ENCODE results near the gene PTPRA. TPM values are rescaled to one million over a fixed set of nuclear protein-coding genes. Genes with fewer than 3 reads are reported as not detected.

PTPRA gene
- polyA plus RNA-seq, 3 donors: 89.1 to 108 (median 97.5) TPM

DNA sequence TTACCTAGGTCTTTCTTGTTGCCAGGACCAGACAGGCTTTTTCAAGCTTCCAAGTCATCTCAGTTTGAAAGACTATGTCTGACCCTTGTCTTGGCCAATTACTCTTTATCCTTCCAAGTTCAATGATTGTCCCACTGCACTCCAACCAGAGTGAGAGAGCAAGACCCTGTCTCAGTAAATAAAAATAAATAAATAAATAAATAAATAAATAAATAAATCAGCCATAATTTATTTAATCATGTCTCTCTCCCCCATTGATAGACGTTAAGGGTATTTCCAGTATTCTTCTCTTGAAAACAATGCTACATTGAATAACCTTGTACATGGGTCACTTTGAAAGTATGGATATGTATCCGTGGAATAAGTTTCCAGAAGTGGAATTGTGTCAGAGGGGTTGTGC is 83.2 kb downstream of the PTPRA start:
- DNase-seq (ENCODE audit: extremely low read depth in 1 of 11, low read depth in 9 of 11, low spot score in 4 of 11): no peak

DNA sequence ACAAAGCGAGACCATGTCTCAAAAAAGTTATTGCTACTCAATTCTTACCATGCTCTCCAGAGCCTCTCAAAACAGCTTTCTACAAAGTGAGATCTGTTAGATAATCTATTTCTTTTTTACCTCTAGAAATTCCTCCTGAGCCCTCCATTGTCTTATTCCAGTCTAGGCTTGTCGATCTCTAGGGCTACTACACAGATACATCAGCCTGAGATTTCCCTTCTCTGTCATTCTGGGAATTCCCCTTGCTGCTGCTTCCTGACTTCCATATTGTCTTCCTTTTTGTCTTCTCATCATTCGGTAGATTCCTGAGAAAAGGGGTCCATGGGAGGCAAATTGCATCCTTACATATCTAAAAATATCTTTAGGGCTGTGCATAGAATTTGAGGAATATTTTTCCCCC is 94.6 kb downstream of the PTPRA start:
- DNase-seq (ENCODE audit: extremely low read depth in 1 of 11, low read depth in 9 of 11, low spot score in 4 of 11): no peak

DNA sequence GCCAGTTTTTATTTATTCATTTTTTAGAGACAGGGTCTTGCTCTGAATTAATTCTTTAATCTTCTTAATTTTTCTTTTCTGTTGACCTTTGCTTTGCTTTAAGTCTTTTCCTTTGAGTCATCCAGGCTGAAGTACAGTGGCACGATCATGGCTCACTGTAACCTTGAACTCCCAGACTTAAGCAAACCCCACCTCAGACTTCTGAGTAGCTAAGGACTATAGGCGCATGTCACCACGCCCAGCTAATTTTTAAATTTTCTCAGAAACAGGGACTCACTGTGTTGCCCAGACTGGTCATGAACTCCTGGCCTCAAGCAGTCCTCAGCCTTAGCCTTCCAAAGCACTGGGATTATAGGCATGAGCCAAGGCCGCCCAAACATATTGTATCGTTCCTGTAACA is 98.8 kb downstream of the PTPRA start:
- DNase-seq (ENCODE audit: extremely low read depth in 1 of 11, low read depth in 9 of 11, low spot score in 4 of 11): no peak

DNA sequence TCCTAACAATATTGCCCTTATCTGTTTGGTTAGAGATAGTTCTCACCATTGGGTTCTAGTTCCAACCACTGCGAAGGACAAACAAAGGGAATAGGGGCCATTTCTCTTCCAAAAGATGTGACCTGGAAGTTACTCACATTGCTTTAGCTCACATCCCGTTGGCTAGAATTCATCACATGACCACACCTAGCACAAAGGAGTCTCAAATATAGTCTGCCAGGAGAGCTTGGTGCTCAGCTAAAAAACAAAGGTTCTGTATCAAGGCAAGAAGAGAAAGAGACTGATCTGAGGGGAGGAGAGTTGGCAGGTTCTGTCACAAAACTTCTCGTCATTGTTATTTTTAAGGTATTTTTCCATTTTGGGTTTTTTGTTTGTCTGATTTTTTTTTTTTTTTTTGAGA is 100.3 kb downstream of the PTPRA start:
- DNase-seq (ENCODE audit: extremely low read depth in 1 of 11, low read depth in 9 of 11, low spot score in 4 of 11): no peak

DNA sequence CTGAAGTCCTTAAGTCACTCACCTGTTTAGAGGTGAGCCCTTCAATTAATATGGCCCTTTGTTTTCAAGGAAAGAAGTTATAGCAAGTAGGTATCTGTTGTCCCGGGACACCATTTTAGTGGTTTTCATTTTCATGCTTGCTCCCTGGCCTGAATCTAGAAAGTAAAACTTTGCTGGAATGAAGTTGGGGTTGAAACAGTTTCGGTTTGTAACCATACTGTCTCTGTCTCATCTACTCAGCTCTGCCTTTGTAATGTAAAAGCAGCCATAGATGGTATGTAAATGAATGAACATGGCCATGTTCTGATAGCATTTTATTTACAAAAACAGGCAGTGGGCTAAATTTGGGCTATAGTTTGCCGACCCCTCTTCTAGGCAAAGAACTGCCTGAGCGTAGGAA is 105.2 kb downstream of the PTPRA start:
- no peak for DNase-seq (ENCODE audit: extremely low read depth in 1 of 11, low read depth in 9 of 11, low spot score in 4 of 11)

DNA sequence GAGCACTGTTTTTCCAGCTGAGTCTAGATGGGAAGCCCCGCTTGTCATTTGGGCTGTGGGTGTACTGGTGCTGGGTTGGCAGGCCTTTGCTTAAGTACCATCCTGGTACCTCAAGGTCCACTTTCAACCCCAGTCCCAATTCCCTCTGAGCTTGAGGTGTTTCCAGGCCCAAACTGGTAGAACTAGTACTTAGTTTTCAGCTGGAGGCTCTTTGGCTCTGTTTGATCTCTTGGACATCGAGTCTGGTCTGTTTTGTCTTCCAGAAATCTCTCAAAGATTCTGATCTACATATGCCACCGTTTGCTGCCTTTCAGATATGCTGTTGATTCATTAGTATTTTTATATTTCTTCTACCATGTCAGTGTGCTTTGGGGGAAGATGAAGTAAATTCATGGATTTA is 108.4 kb downstream of the PTPRA start:
- DNase-seq (ENCODE audit: extremely low read depth in 1 of 11, low read depth in 9 of 11, low spot score in 4 of 11): no peak

DNA sequence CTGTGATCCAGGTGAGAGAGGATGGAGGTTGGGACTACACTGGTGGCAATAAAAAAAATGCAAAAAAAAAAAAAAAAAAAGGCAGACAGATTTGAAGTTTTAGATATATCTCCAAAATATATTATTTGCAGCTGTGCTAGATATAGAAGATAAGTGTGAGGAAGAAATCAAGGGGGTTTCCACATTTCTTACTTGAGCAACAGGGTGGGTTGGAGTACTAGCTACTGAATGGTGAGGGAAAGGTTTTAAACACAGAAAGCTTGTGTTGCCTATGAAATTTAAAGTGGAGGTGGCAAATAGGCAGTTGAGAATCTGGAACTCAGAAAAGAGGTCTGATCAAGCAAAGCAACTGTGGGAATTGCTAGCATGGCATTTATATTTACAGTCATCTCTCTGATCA is 110.2 kb downstream of the PTPRA start:
- DNase-seq (ENCODE audit: extremely low read depth in 1 of 11, low read depth in 9 of 11, low spot score in 4 of 11): no peak

DNA sequence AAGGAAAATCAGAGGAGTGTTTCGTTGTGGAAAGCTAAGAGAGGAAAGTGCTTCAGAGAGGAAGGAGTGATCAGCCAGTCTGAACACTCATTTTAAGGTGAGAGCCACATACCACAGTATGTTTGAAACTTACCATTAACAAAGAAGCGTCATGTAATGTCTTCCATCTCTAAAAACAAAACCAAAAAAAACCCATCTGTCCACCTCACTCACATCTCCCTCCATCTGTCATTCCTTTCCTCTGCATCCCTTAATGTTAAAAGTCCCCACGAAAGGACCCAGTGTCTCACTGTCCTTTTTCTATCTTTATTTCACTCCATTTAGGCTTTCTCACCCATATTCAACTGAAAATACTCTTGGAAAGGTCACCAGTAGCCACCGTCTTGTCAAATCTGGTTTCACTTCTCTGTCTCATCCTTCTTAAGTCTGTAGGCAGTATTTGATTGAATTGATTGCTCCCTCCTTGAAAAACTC is 110.8 kb downstream of the PTPRA start:
- DNase-seq (ENCODE audit: extremely low read depth in 1 of 11, low read depth in 9 of 11, low spot score in 4 of 11): no peak

DNA sequence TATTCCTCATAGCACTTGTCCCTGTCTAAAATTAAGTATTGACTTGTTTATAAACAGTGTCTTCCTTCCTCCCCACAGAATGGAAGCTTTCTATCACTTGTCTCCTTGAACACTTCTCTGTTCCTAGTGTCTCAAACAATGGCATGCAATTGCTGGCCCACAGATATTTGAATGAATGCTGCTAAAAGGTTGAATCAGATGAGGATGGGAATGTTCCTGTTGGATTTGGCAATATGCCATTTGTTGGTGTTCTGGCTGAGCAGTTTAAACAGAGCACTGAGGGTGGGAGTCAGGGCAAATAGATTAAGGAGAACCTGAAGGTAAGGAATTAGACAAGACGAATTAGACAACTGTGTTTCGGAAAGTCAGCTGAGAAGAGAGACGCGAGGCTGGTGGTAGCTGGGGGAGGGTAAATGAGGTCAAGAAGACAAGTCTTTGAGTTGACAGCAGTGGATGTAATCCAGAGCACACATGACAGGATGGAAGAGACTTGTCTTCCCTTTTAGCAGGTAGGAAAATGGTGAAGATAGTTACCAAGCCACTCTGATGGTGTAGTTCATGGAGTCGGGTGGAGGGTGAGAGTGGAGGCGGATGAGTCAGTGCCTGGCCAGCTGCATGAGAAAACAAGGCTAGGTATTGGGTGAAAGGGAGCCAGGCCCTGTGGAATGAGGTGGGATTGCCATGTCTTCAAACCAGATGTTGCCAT is 111.8 kb downstream of the PTPRA start:
- no peak for DNase-seq (ENCODE audit: extremely low read depth in 1 of 11, low read depth in 9 of 11, low spot score in 4 of 11)

DNA sequence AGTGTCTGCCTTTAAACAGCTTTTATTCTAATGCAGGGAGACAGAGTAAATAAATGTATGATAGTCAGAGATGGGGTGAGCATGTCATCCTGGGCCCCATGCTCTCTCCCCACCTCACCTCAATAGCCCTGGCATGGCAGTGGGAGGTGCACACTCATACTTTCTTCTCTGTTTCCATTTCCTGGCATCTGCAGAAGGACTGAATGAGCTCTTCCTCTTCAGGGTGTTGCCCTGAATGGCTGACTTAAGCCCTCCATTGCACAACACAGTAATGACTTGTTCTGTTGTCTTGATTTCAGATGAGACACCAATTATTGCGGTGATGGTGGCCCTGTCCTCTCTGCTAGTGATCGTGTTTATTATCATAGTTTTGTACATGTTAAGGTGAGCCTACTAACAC is 113.2 kb downstream of the PTPRA start:
- no peak for DNase-seq (ENCODE audit: extremely low read depth in 1 of 11, low read depth in 9 of 11, low spot score in 4 of 11)

DNA sequence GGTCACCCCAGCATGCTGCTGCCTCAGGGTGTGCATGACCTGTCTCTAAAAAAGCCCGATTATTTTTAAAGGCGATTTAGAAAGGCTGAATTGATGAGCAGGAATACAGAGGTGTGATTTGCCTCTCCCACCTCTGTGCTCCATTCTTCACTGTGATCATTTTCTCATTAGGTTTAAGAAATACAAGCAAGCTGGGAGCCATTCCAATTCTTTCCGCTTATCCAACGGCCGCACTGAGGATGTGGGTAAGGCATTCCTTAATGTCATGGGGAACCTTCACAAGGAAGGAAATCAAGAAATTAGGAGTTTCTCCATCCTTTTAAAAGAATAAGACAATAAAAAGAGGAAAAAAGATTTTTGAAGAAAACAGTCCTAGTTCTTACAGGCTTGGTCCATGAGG is 114.6 kb downstream of the PTPRA start:
- DNase-seq (ENCODE audit: extremely low read depth in 1 of 11, low read depth in 9 of 11, low spot score in 4 of 11): no peak

DNA sequence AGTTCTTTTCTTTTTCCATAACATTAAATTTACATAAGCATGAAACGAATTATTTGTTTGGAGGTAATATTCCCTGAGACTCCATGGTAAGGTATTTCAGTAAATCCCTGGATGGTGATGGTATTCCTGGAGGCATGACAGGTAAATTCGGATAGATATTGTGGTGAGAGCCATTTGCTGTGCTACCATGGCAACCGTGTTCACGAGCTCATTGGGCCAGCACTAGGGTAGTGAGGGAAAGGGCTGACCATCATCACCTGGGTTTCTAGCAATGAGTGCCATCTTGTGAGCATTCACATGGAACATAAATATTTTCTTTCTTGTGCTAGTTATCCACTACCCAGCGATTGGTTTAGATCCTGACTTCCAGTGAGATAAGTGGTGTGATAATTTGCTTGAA is 118.3 kb downstream of the PTPRA start:
- no peak for DNase-seq (ENCODE audit: extremely low read depth in 1 of 11, low read depth in 9 of 11, low spot score in 4 of 11)

DNA sequence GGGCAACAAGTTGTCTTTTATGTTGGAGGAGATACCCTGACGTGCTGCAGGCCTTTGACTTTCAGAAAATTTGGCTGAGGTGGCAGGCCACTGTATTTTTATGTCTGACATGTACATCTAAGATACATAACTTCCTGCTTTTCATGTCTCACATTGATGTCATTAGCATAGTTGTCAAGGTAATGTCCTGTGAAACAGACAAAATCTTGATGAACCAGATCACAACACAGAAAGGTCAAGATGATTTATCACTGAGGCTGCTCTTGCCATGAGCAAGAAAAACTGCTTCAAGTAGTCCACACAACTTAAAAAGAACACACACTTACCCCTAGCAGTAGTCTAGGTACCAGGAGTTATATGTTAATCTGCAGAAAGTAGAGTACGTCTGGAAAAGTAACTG is 120.0 kb downstream of the PTPRA start:
- no peak for DNase-seq (ENCODE audit: extremely low read depth in 1 of 11, low read depth in 9 of 11, low spot score in 4 of 11)

DNA sequence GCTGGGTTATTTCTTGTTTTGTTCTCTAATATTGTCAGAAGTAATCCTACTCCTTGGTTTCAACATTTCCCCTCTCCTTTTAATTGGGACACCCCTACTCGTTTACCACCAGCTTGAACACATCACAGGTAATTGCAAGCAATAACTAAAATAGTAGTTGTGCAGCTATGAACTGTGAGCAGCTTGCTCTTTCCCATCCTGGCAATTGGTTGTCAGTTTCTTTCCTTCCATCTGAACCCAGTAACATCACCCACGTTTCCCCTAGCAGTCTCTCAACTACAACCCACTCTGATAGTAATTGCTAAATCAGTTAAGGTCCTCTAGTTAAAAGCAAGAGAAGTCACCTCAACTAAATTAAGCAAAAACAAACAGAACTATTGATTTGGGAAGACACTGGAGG is 122.5 kb downstream of the PTPRA start:
- DNase-seq (ENCODE audit: extremely low read depth in 1 of 11, low read depth in 9 of 11, low spot score in 4 of 11): no peak

DNA sequence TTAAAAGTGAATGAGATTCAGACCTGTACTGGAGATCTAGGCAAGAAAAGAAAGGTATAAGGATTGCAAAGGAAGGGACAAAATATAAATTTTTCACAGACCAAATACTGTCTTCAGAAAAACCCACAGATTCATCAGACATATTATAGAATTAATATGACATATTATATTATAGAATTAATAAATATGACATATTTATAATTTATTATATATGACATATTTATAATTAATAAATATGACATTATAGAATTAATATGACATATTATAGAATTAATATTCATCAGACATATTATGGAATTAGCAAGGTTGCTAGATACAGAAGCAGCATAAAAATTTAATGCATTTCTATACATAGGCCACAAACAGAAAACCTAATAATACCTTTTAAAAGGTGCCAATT is 125.4 kb downstream of the PTPRA start:
- DNase-seq (ENCODE audit: extremely low read depth in 1 of 11, low read depth in 9 of 11, low spot score in 4 of 11): no peak

DNA sequence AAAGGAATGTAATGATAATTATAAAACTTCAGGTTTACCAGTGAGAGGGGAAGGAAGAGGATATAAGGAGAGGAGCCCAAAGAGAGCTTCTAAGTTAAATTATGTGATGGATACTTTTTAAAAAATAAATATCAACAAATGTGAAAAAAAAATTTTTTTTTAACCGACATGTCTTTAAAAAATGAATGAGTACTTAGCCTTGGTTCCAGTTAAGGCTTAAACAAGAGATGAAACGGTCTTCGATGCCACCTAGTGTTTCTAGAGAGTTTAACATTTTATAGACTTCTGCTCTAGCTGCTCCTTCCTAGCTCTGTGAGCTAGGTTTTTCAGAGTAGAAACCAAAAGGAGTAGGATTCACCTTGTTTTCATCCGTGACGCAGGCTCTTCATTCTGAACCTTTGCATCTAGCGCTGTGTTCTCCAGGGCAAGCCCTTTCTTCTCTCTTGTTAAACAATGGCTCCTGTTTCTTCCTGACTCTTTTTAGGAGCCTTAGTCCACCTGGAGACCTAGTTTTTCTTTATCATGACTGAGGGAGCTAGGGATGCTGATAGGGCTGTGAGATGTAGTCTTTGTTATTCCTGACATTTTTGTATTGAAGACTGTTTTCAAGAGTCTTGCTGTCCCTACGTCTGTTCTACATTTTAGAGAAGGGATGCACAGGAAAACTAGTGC is 127.7 kb downstream of the PTPRA start:
- DNase-seq (ENCODE audit: extremely low read depth in 1 of 11, low read depth in 9 of 11, low spot score in 4 of 11): peak in 8 of 11 donors; percentile 3 to 71 (median 51)

DNA sequence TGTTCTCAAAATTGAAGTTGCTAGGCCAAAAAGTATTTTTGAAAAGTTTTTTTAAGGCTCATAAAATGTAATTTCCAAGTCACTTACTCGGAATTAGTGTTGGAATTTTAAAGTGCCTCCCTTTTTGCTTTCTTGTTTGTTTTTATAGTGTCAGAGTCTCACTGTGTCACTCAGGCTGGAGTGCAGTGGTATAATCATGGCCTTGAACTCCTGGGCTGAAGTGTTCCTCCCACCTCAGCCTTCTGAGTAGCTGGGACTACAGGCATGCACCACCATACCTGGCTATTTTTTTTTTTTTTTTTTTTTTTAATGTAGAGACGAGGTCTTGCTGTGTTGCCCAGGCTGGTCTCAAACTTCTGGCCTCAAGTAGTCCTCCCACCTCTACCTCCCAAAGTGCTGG is 130.1 kb downstream of the PTPRA start:
- no peak for DNase-seq (ENCODE audit: extremely low read depth in 1 of 11, low read depth in 9 of 11, low spot score in 4 of 11)

DNA sequence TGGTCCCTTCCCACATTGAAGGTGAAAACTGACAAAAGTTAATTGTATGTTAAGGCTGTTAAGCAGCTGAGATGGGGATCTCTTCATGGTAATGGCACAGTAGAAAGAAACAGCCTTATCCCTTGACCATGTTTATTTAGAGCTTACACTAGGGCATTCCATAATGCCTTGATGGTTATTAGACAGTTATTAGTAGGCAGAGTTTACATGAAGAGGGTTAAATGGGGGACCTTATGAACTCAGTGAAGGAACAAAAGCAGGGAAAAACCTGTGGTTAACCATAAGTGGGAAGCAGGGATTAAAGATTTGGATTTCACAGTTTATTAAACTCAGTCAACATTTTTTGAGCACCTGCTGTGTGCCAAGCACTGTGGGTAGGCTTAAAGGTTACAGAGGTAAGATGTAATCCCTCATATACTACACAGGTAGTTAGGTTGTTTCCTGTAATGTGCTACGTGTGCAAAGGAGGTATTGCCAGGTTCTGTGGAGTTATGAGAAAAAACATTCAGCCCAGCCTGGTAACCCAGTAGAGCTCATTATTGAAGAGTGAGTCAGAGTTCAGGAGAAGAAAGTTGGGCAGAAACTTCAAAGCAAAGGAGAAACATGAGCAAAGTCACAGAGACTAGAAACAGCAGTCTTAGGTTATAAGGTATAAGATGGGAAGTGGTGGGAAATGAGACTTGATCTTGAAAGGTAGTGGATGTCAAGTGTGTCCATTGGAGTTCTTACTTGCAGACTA is 137.9 kb downstream of the PTPRA start:
- DNase-seq (ENCODE audit: extremely low read depth in 1 of 11, low read depth in 9 of 11, low spot score in 4 of 11): no peak

DNA sequence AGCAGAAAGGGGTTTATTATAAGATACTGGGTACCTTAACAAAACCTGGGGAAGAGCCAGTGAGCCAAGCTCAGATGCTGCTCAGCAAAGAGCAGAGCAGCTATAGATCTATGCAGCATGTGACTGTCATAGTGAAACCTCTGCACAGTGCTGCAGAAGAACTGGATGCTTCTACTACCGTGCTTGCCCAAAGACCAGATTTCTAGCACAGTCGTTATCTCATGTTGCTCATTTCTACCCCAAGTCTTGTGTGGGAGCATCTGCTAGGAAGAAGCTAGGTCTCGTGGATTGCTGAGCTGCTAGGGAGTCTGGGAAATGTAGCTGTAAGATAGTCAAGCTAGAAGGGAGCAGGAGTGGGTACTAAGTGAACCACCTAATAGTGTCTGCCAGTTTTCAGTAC is 138.5 kb downstream of the PTPRA start:
- DNase-seq (ENCODE audit: extremely low read depth in 1 of 11, low read depth in 9 of 11, low spot score in 4 of 11): no peak

DNA sequence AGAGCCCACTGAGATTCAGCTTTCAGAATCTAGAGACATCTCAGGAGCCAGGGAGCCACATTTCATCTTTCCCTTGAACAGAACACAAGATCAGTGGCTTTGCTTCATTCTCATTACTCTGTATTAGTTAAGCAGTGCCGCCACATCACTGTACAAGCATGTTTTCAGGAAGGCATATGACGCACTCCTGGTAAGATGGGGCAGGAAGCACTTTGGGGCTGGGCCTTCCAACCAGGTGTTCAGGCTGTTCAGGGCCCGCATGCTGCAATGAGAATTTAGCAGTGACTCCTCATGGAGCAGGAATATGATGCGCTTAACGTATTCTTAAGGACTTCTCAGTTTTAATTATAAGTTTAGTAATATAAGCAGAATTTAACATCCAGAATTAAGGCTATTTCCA is 140.5 kb downstream of the PTPRA start:
- DNase-seq (ENCODE audit: extremely low read depth in 1 of 11, low read depth in 9 of 11, low spot score in 4 of 11): no peak

Measured in renal cortex interstitium (tissue), 11 donors.